CD4-positive, alpha-beta T cell treated with Interleukin-15 for 4 hours (primary cell): Measurements from ENCODE around the gene QTRT2.

ENCODE experiments used
- DNase-seq: peaks from one replicate; pipeline ENCODE4 v3.0.0-alpha.2; 2020; ENCODE audit warnings: low spot score

Gene QTRT2

GRCh38 chr3:114122027-114122709 lies 65.6 kb downstream of the QTRT2 start:
- DNase-seq: no peak

- no peak for DNase-seq
These were observed 69.9 kb downstream of the QTRT2 start for GRCh38 chr3:114126461-114126860.

GRCh38 chr3:114127517-114127916 lies 71.0 kb downstream of the QTRT2 start:
- no peak for DNase-seq

DNA sequence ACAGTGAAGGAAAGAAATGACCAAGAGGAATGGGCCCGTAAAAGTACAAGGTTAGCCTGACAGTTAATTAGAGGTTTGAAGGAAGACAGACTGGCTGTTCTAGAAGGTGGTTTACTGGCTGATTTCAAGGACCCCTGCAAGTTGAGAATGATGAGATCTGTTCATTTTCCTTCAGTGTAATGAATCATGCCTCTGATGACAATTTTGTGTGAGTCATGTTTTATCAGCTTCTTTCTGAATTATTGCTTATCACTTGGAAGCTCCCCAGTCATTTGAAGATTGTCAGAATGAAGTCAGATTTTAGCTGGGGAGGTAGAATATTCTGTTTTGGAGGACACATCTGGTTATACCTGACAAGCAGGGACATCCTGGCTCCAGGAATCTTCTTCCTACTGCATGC lies 71.7 kb downstream of the QTRT2 start:
- DNase-seq: no peak

- no peak for DNase-seq
These were observed 72.3 kb downstream of the QTRT2 start for GRCh38 chr3:114128826-114129225.

- DNase-seq: no peak
These were observed 76.0 kb downstream of the QTRT2 start for GRCh38 chr3:114132500-114132899.

DNA sequence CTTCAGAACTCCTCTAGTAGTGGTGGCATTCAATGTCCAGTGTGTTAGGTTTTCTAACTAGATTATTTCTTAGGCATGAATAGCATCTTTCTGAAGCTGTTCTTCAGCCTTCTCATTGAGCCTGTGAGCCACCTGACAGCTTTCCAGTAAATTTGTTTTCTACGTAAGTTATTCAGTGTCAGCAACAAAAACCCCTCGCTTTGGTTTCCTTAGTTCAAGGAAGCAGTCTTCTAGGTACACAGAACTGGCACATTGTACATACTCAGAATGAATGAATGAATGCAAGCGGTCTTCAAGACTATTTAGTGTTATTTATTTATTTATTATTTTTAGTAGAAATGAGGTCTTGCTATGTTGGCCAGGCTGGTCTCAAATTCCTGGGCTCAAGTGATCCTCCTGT lies 77.4 kb downstream of the QTRT2 start:
- DNase-seq: no peak
